WTC11 (cell line): ENCODE data around the gene ACOD1. TPM values are rescaled to one million over a fixed set of nuclear protein-coding genes. Genes with fewer than 3 reads are reported as not detected.
A peak's percentile ranks its signal among the peaks of the same experiment; 100 is the strongest.

Experiments used
- ARID4B ChIP-seq: sonication (generic); formaldehyde crosslinking; IDR thresholded peaks from 2 replicates; pipeline ENCODE4 v1.8.0; 2023; ENCODE audit warnings: missing genetic modification reagents, mild to moderate bottlenecking, borderline replicate concordance
- ATF3 ChIP-seq: sonication (generic); formaldehyde crosslinking; conservative IDR thresholded peaks from 2 replicates; pipeline ENCODE4 v1.8.1; 2022; ENCODE audit warnings: mild to moderate bottlenecking, missing genetic modification reagents
- CBFB ChIP-seq: sonication (generic); formaldehyde crosslinking; IDR thresholded peaks from 2 replicates; pipeline ENCODE4 v1.8.1; 2022; ENCODE audit warnings: mild to moderate bottlenecking, low read depth, missing genetic modification reagents
- CREM ChIP-seq: sonication (generic); formaldehyde crosslinking; IDR thresholded peaks from 2 replicates; pipeline ENCODE4 v1.8.1; 2022; ENCODE audit warnings: mild to moderate bottlenecking, missing genetic modification reagents, moderate library complexity
- E2F1 ChIP-seq: sonication (generic); formaldehyde crosslinking; IDR thresholded peaks from 2 replicates; pipeline ENCODE4 v1.8.0; 2022; ENCODE audit warnings: mild to moderate bottlenecking, missing genetic modification reagents
- E2F5 ChIP-seq: sonication (generic); formaldehyde crosslinking; IDR thresholded peaks from 2 replicates; pipeline ENCODE4 v1.8.1; 2022; ENCODE audit warnings: mild to moderate bottlenecking, moderate library complexity, missing genetic modification reagents
- ELF4 ChIP-seq: sonication (generic); formaldehyde crosslinking; IDR thresholded peaks from 2 replicates; pipeline ENCODE4 v1.8.1; 2022; ENCODE audit warnings: low read depth, mild to moderate bottlenecking, moderate library complexity, missing genetic modification reagents
- ERG ChIP-seq: fragments of 250-450 bp; sonication (Bioruptor Pico); IDR thresholded peaks from 2 replicates; pipeline ENCODE4 v1.8.0; 2021; ENCODE audit warnings: mild to moderate bottlenecking
- ESRRA ChIP-seq: sonication (generic); formaldehyde crosslinking; IDR thresholded peaks from 2 replicates; pipeline ENCODE4 v1.8.1; 2022; ENCODE audit warnings: mild to moderate bottlenecking, missing genetic modification reagents, borderline replicate concordance
- ETV6 ChIP-seq: sonication (generic); formaldehyde crosslinking; IDR thresholded peaks from 2 replicates; pipeline ENCODE4 v1.8.1; 2022; ENCODE audit warnings: mild to moderate bottlenecking, missing genetic modification reagents
- FOXJ3 ChIP-seq: sonication (generic); formaldehyde crosslinking; IDR thresholded peaks from 2 replicates; pipeline ENCODE4 v1.9.0; 2021; ENCODE audit warnings: missing genetic modification reagents, mild to moderate bottlenecking, borderline replicate concordance
- GABPB1 ChIP-seq: sonication (generic); formaldehyde crosslinking; IDR thresholded peaks from 2 replicates; pipeline ENCODE4 v1.8.1; 2023; ENCODE audit warnings: mild to moderate bottlenecking, missing genetic modification reagents
- HMGA2 ChIP-seq: fragments of 250-450 bp; sonication (Bioruptor Pico); IDR thresholded peaks from 2 replicates; pipeline ENCODE4 v1.4.0; 2021; ENCODE audit warnings: mild to moderate bottlenecking, moderate library complexity
- JAZF1 ChIP-seq: fragments of 250-450 bp; sonication (Bioruptor Pico); IDR thresholded peaks from 2 replicates; pipeline ENCODE4 v1.9.0; 2021; ENCODE audit warnings: moderate library complexity, mild to moderate bottlenecking, inconsistent platforms
- KAT7 ChIP-seq: sonication (generic); formaldehyde crosslinking; IDR thresholded peaks from 2 replicates; pipeline ENCODE4 v1.8.1; 2023; ENCODE audit warnings: missing genetic modification reagents, mild to moderate bottlenecking, borderline replicate concordance
- MAX ChIP-seq: sonication (generic); formaldehyde crosslinking; IDR thresholded peaks from 2 replicates; pipeline ENCODE4 v1.8.0; 2022; ENCODE audit warnings: mild to moderate bottlenecking, missing genetic modification reagents
- MLX ChIP-seq: sonication (generic); formaldehyde crosslinking; IDR thresholded peaks from 2 replicates; pipeline ENCODE4 v1.8.1; 2023; ENCODE audit warnings: mild to moderate bottlenecking, missing genetic modification reagents, moderate library complexity
- NFATC4 ChIP-seq: fragments of 250-450 bp; sonication (Bioruptor Pico); IDR thresholded peaks from 2 replicates; pipeline ENCODE4 v1.9.0; 2021; ENCODE audit warnings: mild to moderate bottlenecking
- NR3C1 ChIP-seq: sonication (generic); formaldehyde crosslinking; conservative IDR thresholded peaks from 2 replicates; pipeline ENCODE4 v1.8.1; 2023; ENCODE audit warnings: low read depth, mild to moderate bottlenecking, missing genetic modification reagents
- OVOL2 ChIP-seq: fragments of 250-450 bp; sonication (Bioruptor Pico); IDR thresholded peaks from 2 replicates; pipeline ENCODE4 v1.9.0; 2021; ENCODE audit warnings: mild to moderate bottlenecking, borderline replicate concordance
- PREB ChIP-seq: sonication (generic); formaldehyde crosslinking; IDR thresholded peaks from 2 replicates; pipeline ENCODE4 v1.8.1; 2022; ENCODE audit warnings: mild to moderate bottlenecking, missing genetic modification reagents, moderate library complexity, borderline replicate concordance
- RORB ChIP-seq: fragments of 250-450 bp; sonication (Bioruptor Pico); IDR thresholded peaks from 2 replicates; pipeline ENCODE4 v1.9.0; 2021; ENCODE audit warnings: mild to moderate bottlenecking
- SP1 ChIP-seq: sonication (generic); formaldehyde crosslinking; conservative IDR thresholded peaks from 2 replicates; pipeline ENCODE4 v1.8.1; 2022; ENCODE audit warnings: missing genetic modification reagents
- TCF7 ChIP-seq: sonication (generic); formaldehyde crosslinking; IDR thresholded peaks from 2 replicates; pipeline ENCODE4 v1.8.0; 2022; ENCODE audit warnings: mild to moderate bottlenecking, low read depth, missing genetic modification reagents, moderate library complexity
- TEAD1 ChIP-seq: sonication (generic); formaldehyde crosslinking; IDR thresholded peaks from 2 replicates; pipeline ENCODE4 v1.8.0; 2022; ENCODE audit warnings: mild to moderate bottlenecking, missing genetic modification reagents
- ZBTB21 ChIP-seq: sonication (generic); formaldehyde crosslinking; IDR thresholded peaks from 2 replicates; pipeline ENCODE4 v1.8.1; 2023; ENCODE audit warnings: mild to moderate bottlenecking, missing genetic modification reagents, borderline replicate concordance
- ZMAT4 ChIP-seq: fragments of 250-450 bp; sonication (Bioruptor Pico); IDR thresholded peaks from 2 replicates; pipeline ENCODE4 v1.9.0; 2021; ENCODE audit warnings: mild to moderate bottlenecking
- ZNF263 ChIP-seq: sonication (generic); formaldehyde crosslinking; IDR thresholded peaks from 2 replicates; pipeline ENCODE4 v1.8.1; 2022; ENCODE audit warnings: low read depth, mild to moderate bottlenecking, moderate library complexity, missing genetic modification reagents
- ZNF671 ChIP-seq: fragments of 250-450 bp; sonication (Bioruptor Pico); IDR thresholded peaks from 2 replicates; pipeline ENCODE4 v1.8.0; 2021; ENCODE audit warnings: mild to moderate bottlenecking
- total RNA-seq: library from RNA; stranded (reverse); gene quantifications from 3 replicates; pipeline ENCODE4 v1.2.3, GENCODE V29; 2021

Gene ACOD1
- total RNA-seq, 1 experiment from 2014 or later = not detected

- no peak for TF ChIP-seq ERG (CRISPR knock-in tag)
- TF ChIP-seq JAZF1 (CRISPR knock-in tag) = no peak
- TF ChIP-seq TEAD1 (CRISPR knock-in tag) = 0 out of 2 replicates have a peak, but pooled peaks have one; percentile 58
- TF ChIP-seq PREB = no peak
- TF ChIP-seq E2F5 = peak; percentile 77
- no peak for TF ChIP-seq HMGA2 (CRISPR knock-in tag)
- no peak for TF ChIP-seq ZNF263 (CRISPR knock-in tag)
- TF ChIP-seq ZNF671 (CRISPR knock-in tag) = no peak
- peak; percentile 93 for TF ChIP-seq CREM (CRISPR knock-in tag)
- 0 out of 2 replicates have a peak, but pooled peaks have one; percentile 78 for TF ChIP-seq CBFB (CRISPR knock-in tag)
- no peak for TF ChIP-seq NFATC4 (CRISPR knock-in tag)
- no peak for TF ChIP-seq OVOL2
- TF ChIP-seq ZBTB21 (CRISPR knock-in tag) = 0 out of 2 replicates have a peak, but pooled peaks have one; percentile 49
- peak; percentile 86 for TF ChIP-seq GABPB1
- no peak for TF ChIP-seq ZMAT4 (CRISPR knock-in tag)
- no peak for TF ChIP-seq ATF3 (CRISPR knock-in tag)
- TF ChIP-seq SP1 = peak; percentile 71
- no peak for TF ChIP-seq KAT7 (CRISPR knock-in tag)
- TF ChIP-seq ETV6 (CRISPR knock-in tag) = peak; percentile 70; the same call in 1 of the 2 replicates
- no peak for TF ChIP-seq ELF4 (CRISPR knock-in tag)
- no peak for TF ChIP-seq FOXJ3 (CRISPR knock-in tag)
- TF ChIP-seq TCF7 (CRISPR knock-in tag) = no peak
- TF ChIP-seq E2F1 (CRISPR knock-in tag) = no peak
- 0 out of 2 replicates have a peak, but pooled peaks have one; percentile 45 for TF ChIP-seq NR3C1
- TF ChIP-seq RORB (CRISPR knock-in tag) = no peak
- no peak for TF ChIP-seq MLX
- TF ChIP-seq ESRRA = peak; percentile 72; the same call in 1 of the 2 replicates
- no peak; the same call in 1 of the 2 replicates for TF ChIP-seq ARID4B
- TF ChIP-seq MAX (CRISPR knock-in tag) = peak; percentile 92
Observed at GRCh38 chr13:76991796-76992547, 43.7 kb downstream of the ACOD1 start, which contains the start of gene CLN5 (continued).
